ENCODE measurements around the gene ELL2.

GRCh38 chr5:95870105-95870672 is 91.5 kb downstream of the ELL2 start:
- TF ChIP-seq POLR2AphosphoS5 (IDR thresholded peaks at IDR 0.05; ENCODE audit: low read depth, low read length) (no peak), PBX3 (IDR thresholded peaks at IDR 0.05) (no peak), MAX (IDR thresholded peaks at IDR 0.05; ENCODE audit: low read depth) (no peak), CTCF (IDR thresholded peaks at IDR 0.05) (no peak), YY1 (IDR thresholded peaks at IDR 0.05; ENCODE audit: low read depth) (no peak), TAF1 (IDR thresholded peaks at IDR 0.05; ENCODE audit: borderline replicate concordance, low read depth, low read length) (no peak), SMC3 (IDR thresholded peaks at IDR 0.05; ENCODE audit: low read depth, low read length) (no peak), RAD21 (IDR thresholded peaks at IDR 0.05; ENCODE audit: low read length) (no peak), EZH2phosphoT487 (IDR thresholded peaks at IDR 0.05; ENCODE audit: borderline replicate concordance, low read depth) (no peak), TEAD4 (IDR thresholded peaks at IDR 0.05; ENCODE audit: borderline replicate concordance, insufficient read depth) (no peak), NFIC (IDR thresholded peaks at IDR 0.05; ENCODE audit: borderline replicate concordance) (no peak), TCF12 (IDR thresholded peaks at IDR 0.05) (no peak), CHD2 (IDR thresholded peaks at IDR 0.05; ENCODE audit: low read length, partially characterized antibody) (no peak)

All from SK-N-SH (cell line).